ENCODE measurements around the gene ZBTB38. TPM values are rescaled to one million over a fixed set of nuclear protein-coding genes. Genes with fewer than 3 reads are reported as not detected.

ZBTB38 gene
- total and polyA plus RNA-seq, 2 of the 13 experiments (the other 11 are each of a cell fraction or from before 2014, with no cell fraction given), result 26.8 to 51.7 TPM

DNA sequence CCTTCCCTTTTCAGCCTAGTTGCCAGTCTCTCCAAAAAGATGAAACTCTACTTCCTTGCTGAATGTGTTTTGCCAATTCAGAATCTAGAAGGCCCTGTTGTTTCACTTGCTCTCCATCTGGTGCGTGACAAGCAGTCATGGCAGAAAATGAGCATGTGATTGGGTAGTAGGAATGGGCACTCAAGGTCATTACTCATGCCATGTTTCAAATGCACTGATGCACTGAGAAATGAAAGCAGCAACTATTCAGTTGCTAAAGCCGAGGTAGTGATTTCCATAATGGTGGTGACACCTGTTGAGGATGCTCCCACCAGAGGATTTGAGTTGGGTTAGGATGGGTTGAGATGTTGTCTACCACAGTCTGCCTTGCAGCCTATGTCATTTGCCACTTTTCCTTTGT is 12.7 kb downstream of the ZBTB38 start:
- in situ Hi-C loops (cut with HindIII; ENCODE audit: extremely low pct_ligation_motif_present, low pct_unique_long_range_greater_than_20kb), result no loop called here
- no TSS peak for BruUV-seq (replicated peaks)

DNA sequence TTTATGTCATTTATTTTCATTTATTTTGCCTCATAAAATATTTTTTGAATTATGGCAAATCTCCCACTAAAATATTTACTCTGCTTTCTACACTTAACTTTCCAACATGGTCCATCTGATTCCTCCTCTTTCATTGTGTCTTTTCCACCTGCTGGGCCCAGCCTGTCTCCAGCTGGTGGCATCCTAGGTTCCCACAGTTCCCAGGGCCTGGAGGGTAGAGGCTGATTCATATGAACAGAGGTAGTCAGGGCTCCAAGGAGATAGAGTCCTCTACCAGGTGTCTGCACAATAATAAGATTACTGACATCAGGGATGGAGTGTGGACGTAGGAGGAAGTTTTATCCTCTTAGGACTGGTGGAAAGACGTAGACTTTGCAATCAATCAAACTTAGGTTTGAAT is 14.3 kb downstream of the ZBTB38 start:
- Histone ChIP-seq H3K79me2 (ENCODE audit: insufficient read depth, low read length) (no peaks in the 10 kb centered on the region), H3K27ac (ENCODE audit: extremely low read length, insufficient read depth, low read length) (no peak overlapping the region), H3K36me3 (replicated peaks in 1 of 2; ENCODE audit: control insufficient read depth in 1 of 2, insufficient read depth in 2 of 2, low read length in 2 of 2) (peaks cover 13 to 71% of the 10 kb centered on the region in 2 experiments), H3K4me2 (ENCODE audit: low read depth, low read length) (no peak overlapping the region), H3K9ac (ENCODE audit: insufficient read depth, low read depth, low read length) (no peak overlapping the region), H3K27me3 (ENCODE audit: control insufficient read depth in 1 of 2, insufficient read depth in 2 of 2, low read length in 2 of 2) (no peaks in the 10 kb centered on the region), H3K4me1 (ENCODE audit: insufficient read depth, low read length) (peaks cover 11% of the 10 kb centered on the region), H3K9me3 (ENCODE audit: low read length) (no peaks in the 10 kb centered on the region), H2AFZ (ENCODE audit: low read length) (no peak overlapping the region), H4K20me1 (ENCODE audit: insufficient read depth, low read length) (no peaks in the 10 kb centered on the region), H3K4me3 (replicated peaks in 1 of 3; ENCODE audit: insufficient read depth in 1 of 3, low read depth in 2 of 3, low read length in 3 of 3) (no peak overlapping the region)
- BruUV-seq (replicated peaks), result no TSS peak
- no peak for DNase-seq (ENCODE audit: low spot score)
- CTCF ChIA-PET (ENCODE audit: low intra/inter-chr PET ratio, low total read pairs), result no interaction called here
- WGBS (ENCODE audit: low lambda C conversion rate), result 100% methylated on average over 2 of the region's 2 CpGs
- POLR2A ChIA-PET, result no interaction called here
- ATAC-seq, result no peak
- in situ Hi-C loops (cut with HindIII; ENCODE audit: extremely low pct_ligation_motif_present, low pct_unique_long_range_greater_than_20kb) (no loop called here), intact Hi-C loops (cut with micrococcal nuclease; ENCODE audit: unreplicated experiment) (no loop called here)
- no peak for FAIRE-seq
- TF ChIP-seq, protein P1, sequence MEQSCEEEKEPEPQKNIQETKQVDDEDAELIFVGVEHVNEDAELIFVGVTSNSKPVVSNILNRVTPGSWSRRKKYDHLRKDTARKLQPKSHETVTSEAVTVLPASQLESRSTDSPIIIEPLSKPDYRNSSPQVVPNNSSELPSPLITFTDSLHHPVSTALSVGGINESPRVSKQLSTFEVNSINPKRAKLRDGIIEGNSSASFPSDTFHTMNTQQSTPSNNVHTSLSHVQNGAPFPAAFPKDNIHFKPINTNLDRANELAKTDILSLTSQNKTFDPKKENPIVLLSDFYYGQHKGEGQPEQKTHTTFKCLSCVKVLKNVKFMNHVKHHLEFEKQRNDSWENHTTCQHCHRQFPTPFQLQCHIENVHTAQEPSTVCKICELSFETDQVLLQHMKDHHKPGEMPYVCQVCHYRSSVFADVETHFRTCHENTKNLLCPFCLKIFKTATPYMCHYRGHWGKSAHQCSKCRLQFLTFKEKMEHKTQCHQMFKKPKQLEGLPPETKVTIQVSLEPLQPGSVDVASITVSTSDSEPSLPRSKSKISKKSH (CRISPR knock-in tag; IDR thresholded peaks at IDR 0.05; ENCODE audit: borderline replicate concordance), result no peak
- TF ChIP-seq GATAD1 (CRISPR knock-in tag; IDR thresholded peaks at IDR 0.05) (no peak), ZNF660 (CRISPR knock-in tag; IDR thresholded peaks at IDR 0.05; ENCODE audit: borderline replicate concordance, low read depth) (no peak), FOXP1 (IDR thresholded peaks at IDR 0.05) (no peak), FOXP1 (CRISPR knock-in tag; IDR thresholded peaks at IDR 0.05) (no peak), ZNF772 (CRISPR knock-in tag; IDR thresholded peaks at IDR 0.05) (no peak), SRSF1 (optimal IDR thresholded peaks at IDR 0.05; ENCODE audit: low read depth, low read length) (no peak), HIVEP1 (CRISPR knock-in tag; IDR thresholded peaks at IDR 0.05) (no peak), ZNF12 (CRISPR knock-in tag; IDR thresholded peaks at IDR 0.05) (no peak), ZEB1 (IDR thresholded peaks at IDR 0.05; ENCODE audit: insufficient replicate concordance, low read depth) (no peak), RAD21 (CRISPR knock-in tag; IDR thresholded peaks at IDR 0.05) (no peak), NCOA1 (CRISPR knock-in tag; IDR thresholded peaks at IDR 0.05) (no peak), TOE1 (CRISPR knock-in tag; IDR thresholded peaks at IDR 0.05) (no peak), ZNF33B (CRISPR knock-in tag; IDR thresholded peaks at IDR 0.05) (no peak), ZBTB42 (CRISPR knock-in tag; IDR thresholded peaks at IDR 0.05) (no peak)
- TF ChIP-seq, protein P2, sequence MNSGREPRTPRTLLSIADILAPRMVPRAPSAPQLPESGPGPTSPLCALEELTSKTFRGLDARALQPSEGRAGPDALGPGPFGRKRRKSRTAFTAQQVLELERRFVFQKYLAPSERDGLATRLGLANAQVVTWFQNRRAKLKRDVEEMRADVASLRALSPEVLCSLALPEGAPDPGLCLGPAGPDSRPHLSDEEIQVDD (CRISPR knock-in tag; IDR thresholded peaks at IDR 0.05; ENCODE audit: borderline replicate concordance), result no peak
- TF ChIP-seq, protein P3, sequence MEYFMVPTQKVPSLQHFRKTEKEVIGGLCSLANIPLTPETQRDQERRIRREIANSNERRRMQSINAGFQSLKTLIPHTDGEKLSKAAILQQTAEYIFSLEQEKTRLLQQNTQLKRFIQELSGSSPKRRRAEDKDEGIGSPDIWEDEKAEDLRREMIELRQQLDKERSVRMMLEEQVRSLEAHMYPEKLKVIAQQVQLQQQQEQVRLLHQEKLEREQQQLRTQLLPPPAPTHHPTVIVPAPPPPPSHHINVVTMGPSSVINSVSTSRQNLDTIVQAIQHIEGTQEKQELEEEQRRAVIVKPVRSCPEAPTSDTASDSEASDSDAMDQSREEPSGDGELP (IDR thresholded peaks at IDR 0.05; ENCODE audit: borderline replicate concordance, low read depth), result no peak

More for the DNA sequence above, 12.7 kb downstream of the ZBTB38 start:
- CTCF ChIA-PET (ENCODE audit: low intra/inter-chr PET ratio, low total read pairs), result no interaction called here
- Histone ChIP-seq H4K20me1 (ENCODE audit: insufficient read depth, low read length) (no peaks in the 10 kb centered on the region), H3K4me1 (ENCODE audit: insufficient read depth, low read length) (no peaks in the 10 kb centered on the region), H3K4me3 (replicated peaks in 1 of 3; ENCODE audit: insufficient read depth in 1 of 3, low read depth in 2 of 3, low read length in 3 of 3) (no peak overlapping the region), H3K4me2 (ENCODE audit: low read depth, low read length) (no peak overlapping the region), H3K9me3 (ENCODE audit: low read length) (no peaks in the 10 kb centered on the region), H3K79me2 (ENCODE audit: insufficient read depth, low read length) (no peaks in the 10 kb centered on the region), H3K27me3 (ENCODE audit: control insufficient read depth in 1 of 2, insufficient read depth in 2 of 2, low read length in 2 of 2) (no peaks in the 10 kb centered on the region), H2AFZ (ENCODE audit: low read length) (no peak overlapping the region), H3K27ac (ENCODE audit: extremely low read length, insufficient read depth, low read length) (no peak overlapping the region), H3K36me3 (replicated peaks in 1 of 2; ENCODE audit: control insufficient read depth in 1 of 2, insufficient read depth in 2 of 2, low read length in 2 of 2) (peaks cover 12 to 75% of the 10 kb centered on the region in 2 experiments), H3K9ac (ENCODE audit: insufficient read depth, low read depth, low read length) (no peak overlapping the region)
- no peak for FAIRE-seq
- POLR2A ChIA-PET, result no interaction called here
- no peak for ATAC-seq
- DNase-seq (ENCODE audit: low spot score), result no peak
- WGBS (ENCODE audit: low lambda C conversion rate), result 100% methylated on average over 2 of the region's 2 CpGs
- intact Hi-C loops (cut with micrococcal nuclease; ENCODE audit: unreplicated experiment), result no loop called here
- TF ChIP-seq ZNF746 (CRISPR knock-in tag; IDR thresholded peaks at IDR 0.05) (no peak), FOSL1 (CRISPR knock-in tag; IDR thresholded peaks at IDR 0.05; ENCODE audit: borderline replicate concordance) (no peak), ZNF30 (CRISPR knock-in tag; IDR thresholded peaks at IDR 0.05) (no peak), ISL2 (CRISPR knock-in tag; IDR thresholded peaks at IDR 0.05) (no peak)

All from HepG2 (cell line).